ENCODE data around the gene ANKRD63. TPM values are rescaled to one million over a fixed set of nuclear protein-coding genes. Genes with fewer than 3 reads are reported as not detected.

The ANKRD63 gene
- total and polyA plus RNA-seq, 7 donors: 1.6 TPM; not detected in 6

GRCh38 chr15:40250771-40251483, 31.9 kb downstream of the ANKRD63 start:
- peaks cover 0 to 28% (median 0%) of the 10 kb centered on the region in 3 donors for H3K27me3 ChIP-seq
- WGBS, 2 donors: 85 to 89% methylated on average over 13 of the region's 13 CpGs
- no peak for DNase-seq
- no peak overlapping the region for H3K27ac ChIP-seq
- H3K36me3 ChIP-seq: no peaks in the 10 kb centered on the region
- TF ChIP-seq POLR2A (IDR thresholded peaks at IDR 0.05) (no peak), POLR2AphosphoS5 (IDR thresholded peaks at IDR 0.05) (no peak)
- H3K4me1 ChIP-seq: peaks cover 0 to 18% (median 15%) of the 10 kb centered on the region in 4 donors
- intact Hi-C loops (cut with DNase I): no loop called here
- H3K4me3 ChIP-seq: no peak overlapping the region
- H3K9me3 ChIP-seq: no peaks in the 10 kb centered on the region

- intact Hi-C loops (cut with DNase I): no loop called here
- no peak overlapping the region for H3K4me3 ChIP-seq
- H3K4me1 ChIP-seq: peaks cover 0 to 18% (median 15%) of the 10 kb centered on the region in 4 donors
- TF ChIP-seq EP300 (IDR thresholded peaks at IDR 0.05) (no peak), POLR2AphosphoS5 (IDR thresholded peaks at IDR 0.05) (no peak), CTCF (IDR thresholded peaks at IDR 0.05) (no peak), POLR2A (IDR thresholded peaks at IDR 0.05) (no peak)
- H3K36me3 ChIP-seq: no peaks in the 10 kb centered on the region
- DNase-seq: no peak
- H3K27ac ChIP-seq: no peak overlapping the region
- H3K27me3 ChIP-seq: peaks cover 0 to 27% (median 0%) of the 10 kb centered on the region in 3 donors
- WGBS, 2 donors: 93 to 94% methylated on average over 8 of the region's 8 CpGs
- no peaks in the 10 kb centered on the region for H3K9me3 ChIP-seq
Measured at GRCh38 chr15:40250304-40250656, 32.6 kb downstream of the ANKRD63 start.

- H3K4me1 ChIP-seq: peaks cover 0 to 18% (median 15%) of the 10 kb centered on the region in 4 donors
- H3K36me3 ChIP-seq: no peaks in the 10 kb centered on the region
- no peak overlapping the region for H3K27ac ChIP-seq
- H3K27me3 ChIP-seq: peaks cover 0 to 21% (median 0%) of the 10 kb centered on the region in 3 donors
- TF ChIP-seq POLR2A (IDR thresholded peaks at IDR 0.05): no peak
- TF ChIP-seq POLR2AphosphoS5 (IDR thresholded peaks at IDR 0.05): no peak
- no peak for DNase-seq
- H3K9me3 ChIP-seq: no peaks in the 10 kb centered on the region
- H3K4me3 ChIP-seq: no peak overlapping the region
- 71 to 73% methylated on average over 11 of the region's 11 CpGs for whole genome bisulfite sequencing, 2 donors
- intact Hi-C loops (cut with DNase I): no loop called here
Measured at GRCh38 chr15:40249477-40250303, 33.2 kb downstream of the ANKRD63 start.

- peak; percentile 59 for DNase-seq
- H3K27me3 ChIP-seq: peaks cover 0 to 8% (median 0%) of the 10 kb centered on the region in 3 donors
- 92 to 94% methylated on average over 17 of the region's 17 CpGs for WGBS, 2 donors
- H3K4me1 ChIP-seq: peaks cover 0 to 12% (median 11%) of the 10 kb centered on the region in 4 donors
- no peak overlapping the region for H3K4me3 ChIP-seq
- intact Hi-C loops (cut with DNase I): no loop called here
- no peaks in the 10 kb centered on the region for H3K36me3 ChIP-seq
- no peak overlapping the region for H3K27ac ChIP-seq
- H3K9me3 ChIP-seq: no peaks in the 10 kb centered on the region
- TF ChIP-seq EP300 (IDR thresholded peaks at IDR 0.05) (no peak), POLR2AphosphoS5 (IDR thresholded peaks at IDR 0.05) (no peak), CTCF (IDR thresholded peaks at IDR 0.05) (no peak), POLR2A (IDR thresholded peaks at IDR 0.05) (no peak)
Measured at GRCh38 chr15:40248006-40248783, 34.7 kb downstream of the ANKRD63 start.

- Histone ChIP-seq H3K9me3 (no peaks in the 10 kb centered on the region), H3K4me3 (no peak overlapping the region), H3K27ac (no peak overlapping the region), H3K36me3 (no peaks in the 10 kb centered on the region), H3K4me1 (peaks cover 0 to 5% (median 3%) of the 10 kb centered on the region in 4 donors), H3K27me3 (peaks cover 0 to 1% (median 0%) of the 10 kb centered on the region in 3 donors)
- TF ChIP-seq POLR2AphosphoS5 (IDR thresholded peaks at IDR 0.05) (no peak), EP300 (IDR thresholded peaks at IDR 0.05) (no peak), CTCF (IDR thresholded peaks at IDR 0.05) (no peak), POLR2A (IDR thresholded peaks at IDR 0.05) (no peak)
- WGBS, 2 donors: 87 to 88% methylated on average over 12 of the region's 12 CpGs
- peak; percentile 53 for DNase-seq
- intact Hi-C loops (cut with DNase I): no loop called here
Measured at GRCh38 chr15:40247406-40247971, 35.4 kb downstream of the ANKRD63 start.

All from sigmoid colon (tissue), 7 donors.